ENCODE measurements around the gene GNPTAB.

DNA sequence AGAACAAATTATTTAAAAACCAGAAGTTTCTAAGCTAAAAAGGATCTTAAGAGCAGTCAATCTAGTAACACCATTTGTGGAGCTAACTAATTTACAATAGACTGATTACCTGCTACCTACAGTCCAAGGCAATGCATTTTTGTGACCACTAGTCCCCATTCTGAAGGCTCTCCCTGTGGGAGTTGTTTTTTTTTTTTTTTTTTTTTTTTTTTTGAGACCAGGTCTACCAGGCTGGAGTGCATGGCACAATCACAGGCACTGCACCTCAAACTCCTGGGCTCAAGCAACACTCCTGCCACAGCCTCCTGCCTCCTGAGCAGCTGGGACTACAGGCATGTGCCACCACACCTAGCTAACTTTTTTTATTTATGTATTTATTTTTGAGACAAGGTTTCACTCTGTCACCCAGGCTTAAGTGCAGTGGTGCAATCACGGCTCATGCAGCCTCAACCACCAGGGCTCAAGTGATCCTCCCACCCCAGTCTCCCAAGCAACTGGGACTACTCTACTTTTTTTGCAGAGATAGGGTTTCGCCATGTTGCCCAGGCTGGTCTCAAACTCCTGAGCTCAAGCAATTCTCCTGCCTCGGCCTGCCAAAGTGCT lies 3.9 kb downstream of the GNPTAB start:
- TF ChIP-seq, protein P1, sequence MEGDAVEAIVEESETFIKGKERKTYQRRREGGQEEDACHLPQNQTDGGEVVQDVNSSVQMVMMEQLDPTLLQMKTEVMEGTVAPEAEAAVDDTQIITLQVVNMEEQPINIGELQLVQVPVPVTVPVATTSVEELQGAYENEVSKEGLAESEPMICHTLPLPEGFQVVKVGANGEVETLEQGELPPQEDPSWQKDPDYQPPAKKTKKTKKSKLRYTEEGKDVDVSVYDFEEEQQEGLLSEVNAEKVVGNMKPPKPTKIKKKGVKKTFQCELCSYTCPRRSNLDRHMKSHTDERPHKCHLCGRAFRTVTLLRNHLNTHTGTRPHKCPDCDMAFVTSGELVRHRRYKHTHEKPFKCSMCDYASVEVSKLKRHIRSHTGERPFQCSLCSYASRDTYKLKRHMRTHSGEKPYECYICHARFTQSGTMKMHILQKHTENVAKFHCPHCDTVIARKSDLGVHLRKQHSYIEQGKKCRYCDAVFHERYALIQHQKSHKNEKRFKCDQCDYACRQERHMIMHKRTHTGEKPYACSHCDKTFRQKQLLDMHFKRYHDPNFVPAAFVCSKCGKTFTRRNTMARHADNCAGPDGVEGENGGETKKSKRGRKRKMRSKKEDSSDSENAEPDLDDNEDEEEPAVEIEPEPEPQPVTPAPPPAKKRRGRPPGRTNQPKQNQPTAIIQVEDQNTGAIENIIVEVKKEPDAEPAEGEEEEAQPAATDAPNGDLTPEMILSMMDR (IDR thresholded peaks at IDR 0.05) = no peak
- no peak for TF ChIP-seq POLR2A (IDR thresholded peaks at IDR 0.05)
